NK-92 (cell line): Measurements from ENCODE around the gene HCN4.

ENCODE experiments used
- DNase-seq: peaks from one replicate; lab custom pipeline; 2025; ENCODE audit not compliant: unreplicated experiment; lab: John Stamatoyannopoulos, UW

Gene HCN4

GRCh38 chr15:73298522-73299245 is 70.1 kb downstream of the HCN4 start:
- no peak for DNase-seq

GRCh38 chr15:73296609-73297353 is 72.0 kb downstream of the HCN4 start:
- DNase-seq, result no peak

GRCh38 chr15:73295630-73296286 is 73.0 kb downstream of the HCN4 start:
- no peak for DNase-seq

- DNase-seq, result no peak
Observed at GRCh38 chr15:73293773-73294172, 75.0 kb downstream of the HCN4 start.

GRCh38 chr15:73291441-73291840 is 77.3 kb downstream of the HCN4 start:
- no peak for DNase-seq

GRCh38 chr15:73287019-73287418 is 81.7 kb downstream of the HCN4 start:
- no peak for DNase-seq

- no peak for DNase-seq
Observed at GRCh38 chr15:73286311-73286710, 82.4 kb downstream of the HCN4 start.

- no peak for DNase-seq
Observed at GRCh38 chr15:73284090-73284716, 84.6 kb downstream of the HCN4 start.

- DNase-seq, result no peak
Observed at GRCh38 chr15:73283366-73283962, 85.3 kb downstream of the HCN4 start.

- DNase-seq, result no peak
Observed at GRCh38 chr15:73282567-73283365, 86.0 kb downstream of the HCN4 start.

GRCh38 chr15:73275862-73276261 is 92.9 kb downstream of the HCN4 start:
- no peak for DNase-seq

GRCh38 chr15:73273181-73274002 is 95.4 kb downstream of the HCN4 start:
- DNase-seq, result no peak

GRCh38 chr15:73270366-73271097 is 98.2 kb downstream of the HCN4 start:
- no peak for DNase-seq
